GM21526 (cell line): ENCODE measurements around the gene UROC1.

Experiments used
- ATAC-seq: cut with Tn5 transposase; IDR thresholded peaks from one replicate; pipeline ENCODE4 v1.9.1; 2021; ENCODE audit warnings: moderate library complexity; ENCODE audit not compliant: unreplicated experiment, low FRiP score

Gene UROC1

DNA sequence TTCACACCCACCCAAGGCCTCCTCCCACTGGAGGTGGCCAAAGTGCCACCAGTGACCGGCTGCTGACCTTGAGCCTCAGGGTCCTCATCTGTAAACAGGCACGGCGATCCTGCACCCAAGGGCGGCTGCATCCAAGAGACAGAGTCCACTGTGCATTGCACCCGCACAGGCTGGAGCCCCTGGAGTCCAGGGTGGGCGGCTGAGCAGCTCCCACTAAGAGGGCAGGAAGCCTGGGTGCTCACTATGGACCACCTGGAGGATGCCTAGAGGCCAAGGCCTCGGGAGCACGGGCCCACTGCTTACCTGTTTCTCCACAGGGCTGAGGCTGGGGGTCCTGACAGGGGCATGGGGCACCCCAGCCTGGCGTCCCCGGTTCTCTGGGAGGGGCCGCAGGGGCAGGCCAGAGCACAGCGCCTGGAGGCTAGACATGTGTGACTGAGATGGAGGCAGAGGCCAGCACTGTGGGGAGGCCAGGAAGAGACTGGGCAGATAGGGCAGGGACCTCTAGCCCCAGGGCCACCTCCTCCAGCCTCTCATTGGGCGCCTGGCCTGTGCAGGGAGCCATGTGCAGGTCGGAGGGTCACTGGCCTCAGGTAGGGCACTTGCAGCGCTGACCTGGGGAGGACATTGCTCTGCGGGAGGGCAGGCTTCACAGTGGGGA is at the start of gene UROC1:
Gene UROC1 (minus strand): TSS at position 483 of the 661 bp plus-strand sequence. CDS start 54 bp downstream, at position 429.
- ATAC-seq: no peak

DNA sequence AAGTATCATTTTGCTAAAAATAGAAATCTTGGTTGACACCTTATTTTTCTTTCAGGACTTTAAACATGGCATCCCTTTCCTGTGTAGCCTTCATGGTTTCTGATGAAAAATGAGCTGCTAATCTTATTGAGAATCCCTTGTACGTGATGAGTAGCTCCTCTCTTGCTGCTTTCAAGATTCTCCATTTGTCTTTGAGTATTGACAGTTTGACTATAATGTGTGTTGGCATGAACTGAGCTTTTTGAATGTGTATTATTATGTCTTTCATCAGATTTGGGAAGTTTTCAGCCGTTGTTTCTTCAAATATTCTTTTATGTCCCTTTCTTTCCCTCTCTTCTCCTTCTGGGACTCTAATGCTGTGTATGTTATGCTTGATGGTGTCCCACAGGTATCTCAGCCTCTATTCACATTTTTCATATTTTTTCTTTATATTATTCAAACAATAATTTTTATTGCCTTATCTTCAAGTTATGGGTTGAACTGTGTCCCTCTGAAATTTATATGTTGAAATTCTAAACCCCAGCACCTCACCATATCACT is 45.2 kb upstream of the UROC1 start:
- ATAC-seq: no peak

DNA sequence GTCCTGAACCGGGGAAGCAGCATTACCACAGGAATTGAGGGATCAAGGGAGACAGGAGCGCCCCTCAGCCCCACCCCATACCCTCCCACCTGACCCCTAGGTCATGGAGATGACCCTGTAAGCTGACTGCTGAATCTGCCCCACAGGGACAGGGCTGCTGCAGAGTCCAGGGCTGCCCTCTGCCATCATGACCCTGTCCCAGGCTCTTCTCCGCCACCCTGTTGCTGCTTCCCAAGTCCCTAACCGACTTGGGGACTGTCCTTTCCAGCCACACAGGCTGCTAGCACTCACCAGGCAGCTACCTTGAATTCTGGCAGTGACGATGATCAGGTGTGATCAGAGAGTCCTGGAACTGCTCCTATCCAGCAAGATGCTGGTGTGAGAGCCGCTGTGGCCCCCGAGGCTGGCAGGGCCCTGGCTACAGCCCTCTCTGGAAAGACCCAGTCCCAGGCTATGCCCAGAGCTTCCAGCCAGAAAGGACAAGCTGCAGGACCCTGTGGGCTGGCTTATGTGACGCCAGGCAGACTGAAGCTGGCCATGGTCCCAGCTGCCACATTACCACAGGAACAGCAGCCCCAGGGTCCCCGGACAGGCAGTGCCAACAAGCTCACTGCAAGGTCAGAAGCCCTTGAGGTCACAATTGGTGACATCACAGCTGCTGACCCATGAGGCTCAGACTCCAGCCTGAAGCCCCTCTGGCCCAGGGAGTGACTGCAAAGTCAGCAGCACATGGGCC is 40.9 kb upstream of the UROC1 start, which contains the start of gene C3orf22:
Gene C3orf22 (minus strand): TSS at position 597 of the 736 bp plus-strand sequence. CDS start 5,542 bp downstream, outside the sequence.
- no peak for ATAC-seq

DNA sequence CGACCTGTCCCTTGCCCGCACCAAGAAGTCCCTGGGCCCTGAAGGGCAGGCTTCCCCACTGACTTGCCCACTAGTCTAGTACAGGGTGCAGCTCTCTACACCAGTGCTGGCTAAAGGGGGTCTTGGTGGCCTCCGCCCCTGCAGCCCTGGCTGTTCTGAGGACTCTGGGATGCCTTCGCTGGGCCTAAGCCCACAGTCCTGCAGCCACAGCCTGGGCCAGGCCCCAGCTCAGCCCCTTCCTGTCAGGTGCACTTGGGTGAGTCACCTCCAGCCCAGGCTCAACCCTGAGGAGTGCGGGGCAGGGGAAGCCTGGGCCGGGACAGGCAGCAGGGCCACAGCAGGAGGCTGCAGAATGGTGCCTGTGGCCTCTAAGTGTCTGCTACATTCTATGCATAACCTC is 40.2 kb upstream of the UROC1 start:
- no peak for ATAC-seq

DNA sequence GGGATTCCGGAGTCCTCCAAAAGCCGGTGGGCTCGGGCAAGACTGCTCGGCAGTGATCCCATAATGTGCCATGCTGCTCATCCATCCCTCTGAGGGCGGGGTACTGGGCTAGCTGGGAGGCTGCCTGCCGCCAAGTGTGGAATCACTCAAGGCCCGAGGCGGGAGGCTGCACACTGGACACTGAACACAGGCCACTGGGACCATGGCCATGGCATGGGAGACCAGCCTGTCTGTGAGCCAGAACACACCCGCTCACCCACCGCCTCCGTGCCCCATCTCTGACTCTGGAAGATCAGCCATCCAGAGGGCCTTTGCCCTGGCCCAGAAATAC is 39.8 kb upstream of the UROC1 start:
- ATAC-seq: no peak

DNA sequence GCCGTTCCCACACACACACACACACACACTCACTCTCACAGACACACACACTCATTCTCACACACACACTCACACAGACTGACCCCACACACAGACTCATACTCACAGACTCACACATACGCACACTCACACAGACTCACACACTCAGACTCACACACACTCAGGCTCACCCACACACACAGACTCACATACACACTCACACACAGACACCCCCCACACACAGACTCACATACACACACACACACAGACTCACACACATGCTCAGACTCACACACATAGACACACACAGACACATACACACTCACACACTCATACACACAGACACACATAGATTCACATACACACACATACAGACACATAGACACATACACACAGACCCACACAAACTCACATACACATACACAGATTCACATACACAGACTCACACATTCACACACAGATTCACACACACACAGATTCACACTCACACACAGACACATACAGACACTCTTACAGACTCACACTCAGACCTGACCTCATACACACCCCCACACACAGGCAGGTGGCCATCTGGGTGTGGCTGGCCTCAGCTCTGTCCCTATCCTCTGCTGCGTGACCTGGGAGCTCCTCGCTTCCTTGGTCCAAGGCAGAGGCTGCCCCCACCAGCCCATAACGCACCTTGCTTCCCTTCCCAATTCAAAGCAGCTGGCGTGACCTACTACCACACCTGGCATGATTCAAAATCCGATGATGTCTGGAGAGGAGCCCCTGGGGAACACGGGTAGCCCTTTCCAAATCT is 39.3 kb upstream of the UROC1 start:
- ATAC-seq: no peak

DNA sequence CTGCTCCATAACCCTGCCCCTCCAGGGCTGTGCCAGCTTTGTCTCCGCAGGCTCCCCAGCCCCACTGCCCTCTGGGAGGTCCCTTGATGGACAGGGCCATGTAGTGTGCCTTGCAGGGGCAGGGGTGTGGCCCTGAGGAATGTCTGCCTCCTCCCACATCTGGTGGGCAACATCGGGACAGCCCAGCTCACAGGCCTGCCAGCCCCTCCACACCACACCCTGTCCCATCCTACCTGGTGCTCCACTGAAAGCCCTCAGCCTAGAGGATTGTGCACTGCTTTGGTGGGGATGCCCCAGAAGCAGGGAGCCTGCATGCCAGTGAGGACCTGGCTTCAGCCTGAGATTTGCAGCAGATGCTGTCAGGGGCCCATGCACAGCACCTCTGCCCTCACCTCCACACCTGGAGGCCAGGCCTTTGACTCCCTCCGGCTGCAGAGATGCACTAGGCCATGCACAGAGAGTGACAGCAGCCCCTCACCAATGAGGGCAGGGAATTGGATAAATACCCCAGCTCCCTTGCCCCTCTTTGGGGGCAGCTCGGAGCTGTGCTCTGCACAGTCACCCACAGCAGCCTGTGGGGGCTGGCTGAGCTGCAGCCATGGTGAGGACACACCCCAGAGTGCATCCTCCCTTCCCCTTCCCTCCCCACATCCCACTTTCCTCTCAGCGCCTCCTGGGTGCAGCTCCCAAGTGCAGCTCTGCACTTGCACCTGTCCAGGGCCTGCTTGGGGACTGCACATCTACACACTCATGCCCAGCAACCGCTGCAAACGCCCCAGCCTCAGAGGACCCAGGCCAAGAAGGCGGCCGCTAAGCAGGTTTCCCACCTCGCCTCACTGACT is 38.4 kb upstream of the UROC1 start:
- ATAC-seq: no peak

DNA sequence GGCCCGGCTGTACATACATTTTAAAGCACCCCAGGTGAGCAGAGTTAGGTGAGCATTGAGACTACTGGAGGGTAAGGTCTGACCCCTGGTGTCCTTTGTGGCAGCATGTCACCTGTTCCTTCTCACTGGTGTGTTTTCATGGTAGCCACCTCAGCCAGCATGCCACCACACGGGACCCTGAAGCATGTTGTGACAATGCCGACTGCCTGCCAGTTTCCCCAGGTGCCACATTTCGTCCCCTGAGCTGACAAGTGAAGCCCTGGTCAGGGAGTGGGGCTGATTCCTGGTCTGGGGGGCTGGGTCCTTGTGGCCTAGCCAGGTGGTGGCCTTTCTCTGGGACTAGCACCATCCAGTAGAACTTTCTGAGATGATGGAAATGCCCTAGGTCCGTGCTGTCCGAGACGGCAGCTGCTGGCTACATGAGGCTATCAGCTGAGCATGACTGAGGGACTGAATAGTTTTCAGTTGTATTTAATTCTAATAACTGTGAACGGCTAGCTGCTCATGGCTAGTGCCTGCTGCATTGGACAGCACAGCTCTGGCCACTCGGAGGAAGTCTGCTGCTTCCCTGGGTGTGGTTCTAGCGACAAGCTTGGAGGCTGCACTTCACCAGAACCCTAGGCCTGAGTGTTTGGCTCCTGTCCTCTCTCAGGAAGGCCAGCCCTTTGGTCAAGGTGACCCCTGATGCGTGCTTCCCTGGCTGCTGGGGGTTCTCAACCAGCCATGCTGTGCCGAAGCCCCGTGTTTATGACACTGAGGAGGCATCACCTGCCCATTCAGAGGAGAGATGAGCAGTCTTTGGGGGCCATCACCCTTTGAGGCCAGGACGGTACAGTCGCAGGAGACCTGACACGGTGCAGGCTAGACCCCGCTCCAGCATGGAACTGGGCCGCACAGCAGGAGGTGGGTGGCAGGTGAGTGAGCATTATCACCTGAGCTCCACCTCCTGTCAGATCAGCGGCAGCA is 37.3 kb upstream of the UROC1 start:
- no peak for ATAC-seq

DNA sequence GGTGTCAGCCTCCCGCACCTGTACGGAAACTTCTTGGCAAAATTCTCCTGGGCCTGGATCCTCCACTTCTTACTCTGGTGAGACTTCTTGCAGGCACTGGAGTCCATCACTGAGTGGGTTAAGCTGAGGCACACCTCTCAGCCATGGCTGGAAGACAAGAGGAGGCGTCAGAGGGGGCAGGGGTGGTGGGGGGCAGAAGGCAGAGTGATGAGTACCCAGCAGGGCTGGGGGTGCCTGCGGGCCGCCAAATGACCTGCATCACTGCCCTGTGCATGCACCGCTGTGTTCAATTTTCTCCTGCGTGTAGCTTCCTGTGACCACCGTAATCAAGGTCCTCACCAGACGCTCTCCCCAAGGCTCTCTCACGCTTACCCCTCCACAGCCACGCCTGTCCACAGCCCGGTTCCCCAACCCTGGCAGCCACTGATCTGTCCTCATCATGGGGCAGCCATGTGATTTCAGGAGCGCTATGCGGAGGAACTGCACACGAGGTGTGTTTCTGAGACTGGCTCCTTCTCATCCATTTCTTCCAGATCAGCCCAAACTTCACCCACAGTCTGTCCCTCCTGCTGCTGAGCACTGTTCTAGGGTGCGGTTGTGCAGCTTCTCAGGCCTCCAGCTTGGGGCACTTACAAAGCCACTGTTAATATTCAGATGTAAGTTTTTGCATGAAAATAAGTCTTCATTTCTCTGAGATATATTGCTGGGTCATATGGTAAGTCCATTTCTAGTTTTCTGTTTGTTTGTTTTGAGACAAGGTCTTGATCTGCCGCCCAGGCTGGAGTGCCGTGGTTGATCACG is 35.9 kb upstream of the UROC1 start:
- ATAC-seq: no peak

DNA sequence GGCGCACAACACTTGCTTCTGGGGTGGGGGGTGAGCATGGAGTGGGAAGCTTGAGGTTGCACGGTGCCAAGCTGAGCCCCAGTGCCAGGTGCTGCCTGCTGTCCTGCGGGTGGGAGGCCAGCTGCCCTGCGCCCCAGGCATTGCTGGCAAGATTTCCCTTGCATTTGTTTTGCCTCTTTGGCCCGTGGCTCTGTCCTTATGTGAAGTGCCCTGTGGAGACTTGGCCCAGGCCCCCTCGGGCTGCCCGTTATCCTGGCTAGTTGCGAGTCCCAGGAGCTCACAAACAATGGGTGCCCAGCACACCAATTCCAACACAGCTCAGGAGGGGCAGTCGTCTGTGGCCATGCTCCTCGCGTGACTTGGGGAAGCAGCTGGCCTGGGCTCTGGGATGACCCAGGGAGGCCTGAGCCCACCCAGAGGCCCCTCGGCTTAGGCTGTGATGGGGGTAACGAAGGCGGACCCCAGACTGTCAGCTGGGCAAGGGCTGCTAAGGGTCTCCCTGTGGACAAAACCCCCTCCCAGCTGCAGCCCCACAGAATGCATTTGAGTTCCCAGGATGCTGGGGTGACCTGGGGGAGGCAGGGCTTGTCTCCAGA is 35.2 kb upstream of the UROC1 start:
- no peak for ATAC-seq

DNA sequence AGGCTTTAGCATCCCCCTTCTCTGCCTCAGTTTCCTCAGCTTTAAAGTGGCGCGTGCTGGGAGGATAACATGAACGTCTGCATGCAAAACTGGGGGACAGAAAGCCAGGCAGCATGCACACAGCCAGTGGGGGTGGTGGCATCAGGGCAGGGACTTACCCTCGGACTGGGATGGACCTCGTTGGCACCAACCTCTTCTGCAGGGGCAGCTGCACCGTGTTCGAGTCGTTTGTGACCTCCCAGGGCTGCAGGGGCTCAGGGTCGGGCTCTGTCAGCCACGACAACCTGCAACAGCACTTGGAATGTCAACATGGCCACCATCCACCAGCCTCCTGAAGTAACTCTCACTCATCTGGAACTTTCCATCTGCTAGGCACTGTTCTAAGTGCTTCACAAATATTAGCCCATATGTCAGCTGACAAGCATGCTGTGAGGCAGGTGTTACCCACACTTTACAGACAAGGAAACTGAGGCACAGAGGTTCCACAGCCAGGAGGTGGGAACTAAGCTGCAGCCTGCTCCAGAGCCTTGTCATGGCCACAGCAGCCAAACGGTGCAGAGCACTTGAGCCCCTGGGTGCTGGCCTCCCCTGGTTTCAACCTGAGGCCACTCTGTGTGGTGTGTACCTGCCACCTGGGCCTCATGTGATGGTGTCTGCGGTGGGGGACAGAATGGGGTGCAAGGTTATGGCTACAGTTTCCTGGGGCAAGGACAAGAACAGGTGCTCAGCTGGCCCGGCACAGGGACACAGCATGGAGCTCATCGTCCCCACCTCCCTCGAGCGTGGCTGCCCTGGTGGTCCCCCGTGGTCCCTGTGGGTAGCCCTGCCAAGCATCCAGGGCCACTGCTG is 34.5 kb upstream of the UROC1 start:
- no peak for ATAC-seq

DNA sequence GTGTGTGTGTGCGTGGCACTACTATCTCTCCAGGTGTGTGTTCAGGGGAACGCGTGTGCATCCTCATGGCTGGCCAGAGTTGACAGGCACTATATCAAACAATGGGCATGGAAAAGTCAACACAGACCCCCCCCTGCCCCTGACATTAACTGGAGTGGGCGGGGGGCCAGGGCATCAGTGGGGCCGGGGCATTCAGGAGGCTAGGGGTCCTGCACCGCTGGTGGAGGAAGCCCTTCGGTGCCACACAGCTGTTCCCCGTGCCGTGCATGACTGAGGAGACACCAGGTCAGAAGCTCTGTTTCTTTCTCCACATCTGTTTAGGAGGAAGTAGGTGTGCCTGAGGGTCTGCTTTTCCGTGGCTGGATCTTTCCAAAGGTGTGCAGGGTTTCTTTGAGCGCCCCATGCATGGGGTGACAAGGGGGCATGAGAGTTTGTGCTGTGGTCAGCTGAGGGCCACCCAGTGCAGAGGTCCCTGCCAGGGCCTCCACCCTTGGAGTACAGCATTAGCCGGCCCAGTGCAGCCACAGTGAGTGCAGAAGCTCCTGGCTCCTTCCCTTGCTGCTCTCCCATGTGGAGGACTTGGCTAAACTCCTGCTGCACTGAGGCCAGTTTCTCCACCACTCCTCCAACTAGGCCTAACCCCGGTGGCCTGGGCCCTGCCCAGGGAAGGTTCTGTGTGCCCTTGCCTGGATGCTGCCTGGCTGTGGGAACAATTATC is 33.7 kb upstream of the UROC1 start:
- no peak for ATAC-seq

DNA sequence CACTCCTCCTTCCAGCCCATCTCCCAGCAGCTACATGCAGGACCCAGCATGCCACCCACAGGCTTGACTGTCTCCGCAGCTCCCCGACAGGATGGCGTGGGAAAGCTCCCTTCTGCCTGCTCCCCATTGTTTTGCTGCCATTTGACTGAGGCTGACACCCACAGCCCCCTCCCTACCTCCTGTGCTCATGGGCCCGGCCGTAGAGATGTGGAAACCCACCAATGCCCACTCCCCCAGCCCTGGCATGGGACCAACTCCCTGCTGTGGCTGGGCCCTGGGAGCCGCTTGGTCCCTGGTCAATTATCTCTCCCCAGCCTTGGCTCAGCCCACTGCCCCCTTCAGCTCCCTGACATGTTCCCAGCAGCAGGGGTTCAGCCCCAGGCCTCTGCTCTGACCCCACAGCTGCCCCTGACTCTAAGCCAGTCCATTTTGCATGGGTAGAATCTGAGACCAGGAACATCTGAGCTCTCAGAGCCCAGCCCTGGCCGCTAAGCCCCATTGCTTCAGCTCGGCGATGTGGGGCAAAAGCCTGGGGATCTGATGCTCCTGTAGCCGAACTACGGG is 33.0 kb upstream of the UROC1 start:
- no peak for ATAC-seq

DNA sequence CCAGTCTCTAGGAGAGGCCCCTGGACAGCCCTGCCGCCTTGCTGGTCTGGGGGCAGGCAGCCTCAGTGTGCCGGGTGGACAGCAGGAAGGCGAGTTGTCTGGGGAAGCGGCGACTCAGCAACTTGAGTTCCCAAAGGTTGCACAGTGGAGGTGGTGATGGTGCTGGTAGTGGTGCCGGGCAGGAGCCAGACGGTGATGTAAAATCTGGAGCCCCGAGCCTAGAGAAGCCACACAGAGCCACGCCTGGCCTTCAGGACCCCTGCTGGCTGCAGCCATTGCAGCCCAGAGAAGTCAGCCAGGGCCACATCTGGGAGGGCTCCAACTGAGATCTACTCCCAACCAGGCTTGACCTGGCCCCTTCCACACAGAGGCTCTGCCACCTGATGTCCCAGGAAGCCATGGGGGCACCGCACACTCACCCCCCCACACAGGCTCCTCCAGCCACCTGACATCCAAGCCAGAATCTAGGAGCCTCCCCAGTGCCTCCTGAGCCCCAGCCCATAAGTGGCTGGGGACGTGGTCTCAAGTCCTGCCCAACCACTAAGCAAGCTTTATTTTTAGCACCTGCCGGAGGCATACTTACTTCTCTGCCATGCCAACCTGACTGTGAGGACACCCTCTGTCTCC is 32.4 kb upstream of the UROC1 start:
- no peak for ATAC-seq

DNA sequence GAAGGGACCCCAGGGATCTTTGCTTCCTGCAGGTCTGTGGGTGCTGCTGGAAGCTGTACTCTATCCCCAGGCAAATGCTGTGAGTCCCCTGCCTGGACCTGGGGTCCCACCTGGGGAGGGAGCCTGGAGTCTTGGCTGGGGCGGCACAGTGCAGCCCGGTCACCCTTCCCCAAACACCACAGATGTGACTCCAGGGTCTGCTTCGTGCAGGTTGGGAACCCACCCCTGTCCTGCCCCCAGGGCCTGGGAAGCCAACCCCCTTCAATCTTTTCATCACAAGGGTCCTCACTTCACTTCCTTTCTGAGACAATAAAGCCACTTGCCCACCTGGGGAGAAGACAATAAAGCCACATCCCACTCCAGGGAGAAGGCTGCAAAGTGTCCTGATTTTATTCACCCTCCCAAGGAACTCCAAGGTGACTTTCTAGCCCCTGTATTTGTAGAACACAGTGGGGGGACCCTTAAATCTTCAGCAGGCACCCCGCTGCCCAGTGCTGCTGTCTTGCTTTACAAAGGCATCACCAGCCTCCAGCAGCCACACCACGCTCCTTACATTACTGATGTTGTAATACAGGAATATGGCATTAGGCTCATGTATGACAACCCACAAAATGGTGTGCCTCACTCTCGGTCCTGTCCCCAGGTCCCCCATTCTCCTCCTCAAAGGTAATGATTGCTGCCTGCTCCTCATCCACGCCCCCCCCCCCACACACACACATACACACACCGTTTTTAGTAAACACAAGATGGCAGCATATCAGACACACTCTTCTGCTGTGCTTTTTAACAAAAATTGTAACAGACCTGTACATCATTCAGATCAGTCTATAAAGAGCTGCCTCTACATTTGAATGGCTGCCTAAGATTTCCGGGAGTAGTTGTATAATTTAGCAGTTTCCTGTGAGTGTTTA is 31.2 kb upstream of the UROC1 start:
- no peak for ATAC-seq
